HG03097 (cell line): ENCODE data around the gene KRTAP10-3.

ENCODE experiments used
- ATAC-seq: cut with Tn5 transposase; IDR thresholded peaks from one replicate; pipeline ENCODE4 v1.9.1; 2021; ENCODE audit not compliant: unreplicated experiment, low FRiP score

The KRTAP10-3 gene

DNA sequence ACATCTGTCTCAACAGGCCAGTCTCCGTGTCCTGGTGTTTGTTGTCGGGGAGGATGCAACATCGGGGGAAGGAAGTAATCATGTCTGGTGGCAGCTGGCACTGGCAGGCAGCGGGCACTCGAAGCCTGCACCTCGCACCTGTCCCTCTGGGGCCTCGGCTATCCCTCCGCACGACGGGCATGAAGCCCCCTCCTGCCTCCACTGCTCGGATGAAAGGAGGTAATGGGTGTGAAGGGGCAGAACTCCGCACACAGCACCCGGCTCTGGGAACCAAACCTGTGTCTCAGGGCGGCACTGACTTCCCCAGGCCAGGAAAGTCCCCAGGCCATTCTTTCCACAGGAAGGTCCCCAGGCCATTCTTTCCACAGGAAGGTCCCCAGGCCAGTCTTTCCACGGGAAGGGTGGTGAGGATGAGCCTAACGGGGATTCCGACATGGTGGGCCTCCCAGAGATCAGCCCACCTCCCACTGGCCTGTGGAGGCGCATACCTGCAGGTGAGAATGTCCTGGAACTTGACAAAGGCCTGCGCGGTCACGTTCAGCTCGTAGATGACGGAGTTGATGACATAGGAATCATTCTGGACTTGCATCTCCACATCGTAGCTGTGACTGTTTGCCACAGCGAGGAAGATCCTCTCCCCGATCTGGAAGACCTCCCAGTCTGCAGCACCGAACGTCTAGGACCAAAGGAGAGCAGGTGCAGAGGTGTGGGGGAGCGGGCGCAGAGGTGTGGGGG lies 49.7 kb downstream of the KRTAP10-3 start:
- no peak for ATAC-seq

DNA sequence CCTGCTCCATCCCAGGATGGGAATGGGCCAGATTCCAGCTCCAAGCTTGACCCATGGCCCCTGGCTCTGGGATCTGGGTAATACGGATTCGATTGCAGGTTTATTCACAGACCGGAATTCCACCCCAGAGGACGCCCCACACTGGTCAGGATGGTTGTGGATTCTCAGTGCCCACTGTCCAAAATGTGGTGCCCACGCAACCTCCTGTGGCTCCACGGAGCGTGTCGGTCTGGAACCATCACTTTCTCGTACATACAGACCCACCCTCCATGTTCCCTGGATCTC lies 50.2 kb downstream of the KRTAP10-3 start:
- ATAC-seq = no peak
